8988T (cell line): ENCODE measurements around the gene KCNC1.

ENCODE experiments used
- DNase-seq: peaks from one replicate; pipeline ENCODE4 v3.0.0; 2011

Gene KCNC1

GRCh38 chr11:17798253-17798652 is 63.7 kb downstream of the KCNC1 start:
- no peak for DNase-seq

GRCh38 chr11:17798716-17799115 is 64.1 kb downstream of the KCNC1 start:
- no peak for DNase-seq

- DNase-seq = no peak
Measured at GRCh38 chr11:17799147-17799546, 64.6 kb downstream of the KCNC1 start.

GRCh38 chr11:17801166-17801565 is 66.6 kb downstream of the KCNC1 start:
- DNase-seq = no peak

- DNase-seq = no peak
Measured at GRCh38 chr11:17802491-17802890, 67.9 kb downstream of the KCNC1 start.

GRCh38 chr11:17803754-17804334 is 69.3 kb downstream of the KCNC1 start:
- no peak for DNase-seq

- DNase-seq = no peak
Measured at GRCh38 chr11:17805043-17805442, 70.5 kb downstream of the KCNC1 start.

- no peak for DNase-seq
Measured at GRCh38 chr11:17805873-17806272, 71.3 kb downstream of the KCNC1 start.

GRCh38 chr11:17807034-17807433 is 72.5 kb downstream of the KCNC1 start:
- DNase-seq = no peak

- no peak for DNase-seq
Measured at GRCh38 chr11:17810041-17810440, 75.5 kb downstream of the KCNC1 start.

GRCh38 chr11:17810746-17811145 is 76.2 kb downstream of the KCNC1 start:
- DNase-seq = no peak

GRCh38 chr11:17811352-17811751 is 76.8 kb downstream of the KCNC1 start:
- no peak for DNase-seq

- DNase-seq = no peak
Measured at GRCh38 chr11:17812091-17812864, 77.7 kb downstream of the KCNC1 start.

- DNase-seq = no peak
Measured at GRCh38 chr11:17812865-17813187, 78.2 kb downstream of the KCNC1 start.

GRCh38 chr11:17813391-17814059 is 78.9 kb downstream of the KCNC1 start:
- DNase-seq = no peak

- no peak for DNase-seq
Measured at GRCh38 chr11:17814546-17814945, 80.0 kb downstream of the KCNC1 start.

- no peak for DNase-seq
Measured at GRCh38 chr11:17816232-17816931, 81.8 kb downstream of the KCNC1 start.

GRCh38 chr11:17821648-17822400 is 87.2 kb downstream of the KCNC1 start:
- DNase-seq = no peak

GRCh38 chr11:17822401-17822781 is 87.8 kb downstream of the KCNC1 start:
- no peak for DNase-seq

- no peak for DNase-seq
Measured at GRCh38 chr11:17827006-17827405, 92.4 kb downstream of the KCNC1 start.

GRCh38 chr11:17828311-17828751 is 93.8 kb downstream of the KCNC1 start:
- no peak for DNase-seq

- no peak for DNase-seq
Measured at GRCh38 chr11:17831228-17831627, 96.6 kb downstream of the KCNC1 start.

- DNase-seq = no peak
Measured at GRCh38 chr11:17831883-17832282, 97.3 kb downstream of the KCNC1 start.
